KOPT-K1 (cell line): Measurements from ENCODE around the gene SLC37A2.

Source experiments
- H3K27ac ChIP-seq: fragments of 200-600 bp; sonication (generic); 2 replicates; pipeline ENCODE4 v1.5.1; 2016; ENCODE audit warnings: antibody characterized with exemption, mild to moderate bottlenecking, low read depth, low read length; ENCODE audit not compliant: poor library complexity, severe bottlenecking
- H3K36me3 ChIP-seq: fragments of 200-600 bp; sonication (generic); 2 replicates; pipeline ENCODE4 v1.5.1; 2017; ENCODE audit warnings: antibody characterized with exemption, mild to moderate bottlenecking, low read length, moderate library complexity; ENCODE audit not compliant: insufficient read depth
- H3K9me3 ChIP-seq: fragments of 200-600 bp; sonication (generic); 2 replicates; pipeline ENCODE4 v1.5.1; 2017; ENCODE audit warnings: antibody characterized with exemption, low read length, mild to moderate bottlenecking; ENCODE audit not compliant: insufficient read depth, poor library complexity, severe bottlenecking

The SLC37A2 gene

DNA sequence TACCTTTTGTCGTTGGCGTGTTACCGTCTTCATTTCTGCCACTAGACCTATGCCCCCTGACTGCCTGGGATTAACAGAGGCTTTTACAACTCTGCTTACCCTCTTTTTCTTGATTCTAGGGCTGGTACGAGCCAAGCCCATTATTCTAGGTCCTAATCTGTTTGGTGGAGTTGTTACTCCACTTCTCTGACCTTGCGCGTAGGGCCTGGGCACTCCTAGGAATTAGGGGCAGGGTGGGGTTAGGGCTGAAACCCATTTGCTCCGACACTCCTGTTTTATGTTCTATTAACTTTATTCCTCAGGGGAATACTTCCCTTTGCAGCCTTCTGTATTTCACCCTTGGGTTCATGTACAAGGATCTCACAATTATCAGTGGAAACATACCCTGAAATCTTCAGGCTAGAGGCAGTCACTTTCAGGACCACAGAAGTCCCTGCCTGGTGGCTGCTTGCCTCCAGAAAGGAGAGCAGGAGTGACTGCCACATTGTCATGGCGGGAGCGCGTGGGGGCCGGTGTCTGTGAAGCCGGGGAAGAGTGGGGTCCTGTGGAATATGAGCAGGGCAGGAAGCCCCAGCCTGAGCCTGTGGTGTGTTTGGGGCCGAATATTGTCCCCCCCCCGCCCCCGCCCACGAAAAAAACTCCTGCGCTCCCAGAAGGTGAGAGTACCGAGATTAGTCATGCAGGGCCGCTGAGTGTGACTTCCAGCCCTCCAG, 731 bp upstream of the SLC37A2 start:
- H3K27ac ChIP-seq = no peak overlapping the region

DNA sequence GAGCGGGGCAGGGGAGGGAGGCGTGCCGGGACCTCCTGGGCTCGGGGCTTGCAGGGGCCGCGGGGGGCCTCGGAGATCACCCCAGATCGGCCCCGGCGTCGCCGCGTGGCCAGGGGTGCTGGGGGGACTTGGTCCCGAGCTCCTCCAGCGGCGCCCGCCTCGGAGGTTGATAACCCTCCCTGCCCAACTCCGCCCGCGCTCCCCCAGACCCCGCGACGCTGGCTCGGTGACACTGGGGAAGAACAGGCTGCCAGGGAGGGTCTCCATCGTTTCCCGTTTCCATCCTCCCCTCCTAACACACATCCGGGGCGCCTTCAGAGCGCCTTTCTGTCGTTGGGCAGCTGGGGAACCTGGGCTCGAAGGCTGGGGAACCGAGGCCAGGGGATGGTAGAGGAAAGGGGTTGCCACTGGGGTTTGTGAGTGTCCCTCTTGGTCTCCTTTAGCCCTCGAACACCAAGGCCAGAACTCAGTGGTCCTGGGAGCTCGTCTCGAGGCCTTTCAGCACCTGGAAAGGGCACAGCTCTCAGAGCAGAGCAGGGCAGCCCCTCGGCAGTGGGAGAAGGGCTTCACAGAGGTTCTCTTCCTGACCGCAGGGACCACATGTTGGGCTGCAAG, 431 bp downstream of the SLC37A2 start:
- Histone ChIP-seq H3K9me3 (no peaks in the 10 kb centered on the region), H3K27ac (no peak overlapping the region), H3K36me3 (no peaks in the 10 kb centered on the region)

More for the DNA sequence above, 731 bp upstream of the SLC37A2 start:
- Histone ChIP-seq H3K36me3 (no peaks in the 10 kb centered on the region), H3K9me3 (no peaks in the 10 kb centered on the region)

DNA sequence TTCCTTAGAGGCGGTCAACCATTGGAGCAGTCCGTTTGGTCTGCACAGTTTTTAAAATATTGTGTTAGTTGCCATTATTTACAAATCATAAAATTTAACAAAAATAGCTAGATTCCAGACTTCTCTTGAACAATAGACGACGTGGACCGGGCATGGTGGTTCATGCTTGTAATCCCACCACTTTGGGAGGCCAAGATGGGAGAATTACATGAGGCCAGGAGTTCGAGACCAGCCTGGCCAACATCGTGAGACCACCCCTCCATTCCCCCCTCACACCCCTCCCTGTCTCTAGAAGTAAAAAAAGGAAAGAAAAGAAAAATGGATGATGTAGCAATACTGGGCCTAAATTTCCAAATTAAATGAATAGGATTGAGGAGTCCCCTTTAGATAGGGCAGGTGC, 965 bp downstream of the SLC37A2 start:
- Histone ChIP-seq H3K27ac (no peak overlapping the region), H3K9me3 (no peaks in the 10 kb centered on the region), H3K36me3 (no peaks in the 10 kb centered on the region)

DNA sequence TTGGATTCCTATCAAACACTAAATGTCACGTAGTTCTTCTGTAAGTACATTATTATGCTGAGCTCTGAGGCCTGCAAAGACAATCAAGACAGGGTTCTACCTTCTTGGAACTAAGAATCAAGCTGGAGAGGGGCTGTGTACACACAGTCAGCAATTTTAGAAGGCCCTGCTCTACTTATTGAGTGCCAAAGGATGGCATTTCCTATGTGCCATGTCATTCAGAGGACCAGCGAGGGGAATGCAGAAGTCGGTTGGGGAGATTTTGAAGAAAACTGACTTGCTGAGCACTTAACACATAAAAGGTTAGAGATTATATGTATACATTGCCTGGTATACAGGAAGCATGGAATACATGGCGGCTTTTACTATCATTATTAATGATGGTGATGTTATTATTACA, 5.3 kb downstream of the SLC37A2 start:
- Histone ChIP-seq H3K27ac (no peak overlapping the region), H3K9me3 (no peaks in the 10 kb centered on the region)

DNA sequence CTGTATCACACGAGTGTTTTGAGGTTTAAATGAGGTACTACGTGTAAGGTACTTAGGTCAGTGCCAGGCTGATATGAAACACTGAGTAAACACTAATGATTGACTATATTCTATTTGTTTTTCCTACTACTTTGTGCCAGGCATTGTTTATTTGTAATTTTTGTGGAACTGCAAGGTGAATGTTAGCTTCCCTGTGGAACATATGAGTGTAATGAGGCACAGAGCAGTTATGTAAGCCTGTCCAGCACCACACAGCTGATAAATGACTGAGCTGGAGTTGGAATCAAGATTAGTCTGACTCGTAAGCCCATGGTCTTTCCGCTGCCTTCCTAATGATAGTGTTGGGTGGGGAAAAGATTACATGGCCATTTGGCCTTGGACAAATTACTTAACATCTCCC, 5.9 kb downstream of the SLC37A2 start:
- Histone ChIP-seq H3K9me3 (no peaks in the 10 kb centered on the region), H3K27ac (no peak overlapping the region), H3K36me3 (no peaks in the 10 kb centered on the region)

More for the DNA sequence above, 5.3 kb downstream of the SLC37A2 start:
- H3K36me3 ChIP-seq = no peaks in the 10 kb centered on the region

DNA sequence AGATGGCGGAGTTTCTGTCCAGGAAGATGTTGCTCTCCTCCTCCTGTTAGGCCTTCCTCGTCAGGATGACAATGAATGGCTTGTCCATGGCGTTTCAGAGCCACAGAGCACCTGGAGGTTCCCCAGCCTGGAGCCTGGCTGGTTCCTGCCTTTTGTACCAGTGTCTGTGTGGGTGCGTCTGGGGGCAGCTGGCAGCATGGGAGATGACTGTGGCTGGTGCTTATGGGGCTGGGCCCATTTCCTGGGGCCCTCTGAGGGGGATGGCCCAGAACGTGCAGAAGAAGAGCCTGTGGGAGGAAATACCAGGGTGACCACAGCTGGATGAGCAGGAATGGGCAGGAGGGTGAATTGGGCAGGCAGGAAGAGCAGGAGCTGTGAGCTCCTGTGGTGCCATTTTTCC, 6.7 kb downstream of the SLC37A2 start:
- no peaks in the 10 kb centered on the region for H3K36me3 ChIP-seq
- no peaks in the 10 kb centered on the region for H3K9me3 ChIP-seq
- H3K27ac ChIP-seq = no peak overlapping the region

DNA sequence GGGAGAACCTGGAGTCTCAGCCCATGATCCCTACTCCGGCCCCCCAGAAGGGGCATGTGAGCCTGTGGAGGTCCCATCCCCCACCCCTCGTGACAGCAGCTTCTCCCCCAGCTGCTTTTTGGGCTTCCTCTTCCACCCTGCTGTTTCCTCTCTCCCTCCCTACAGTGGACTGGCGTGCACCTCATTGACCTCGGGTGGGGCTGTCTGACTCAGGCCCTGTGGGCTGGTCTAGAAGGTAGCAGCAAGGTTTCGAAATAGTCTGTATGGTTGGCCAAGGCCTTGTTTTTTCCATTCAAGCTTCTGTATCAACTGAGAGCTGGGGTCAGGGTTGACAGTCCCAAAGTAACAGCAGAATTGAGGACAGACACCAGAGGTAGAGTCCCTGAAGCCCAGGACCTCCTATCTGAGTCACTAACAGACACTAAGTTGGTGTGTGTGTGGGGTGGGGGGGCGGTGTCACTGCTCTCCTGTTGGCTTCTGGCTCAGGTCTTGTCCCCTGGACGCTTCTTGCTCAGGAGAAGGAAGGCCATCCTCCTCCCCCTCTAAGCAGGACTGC, 7.7 kb downstream of the SLC37A2 start:
- no peak overlapping the region for H3K27ac ChIP-seq
- no peaks in the 10 kb centered on the region for H3K9me3 ChIP-seq
- H3K36me3 ChIP-seq = no peaks in the 10 kb centered on the region

DNA sequence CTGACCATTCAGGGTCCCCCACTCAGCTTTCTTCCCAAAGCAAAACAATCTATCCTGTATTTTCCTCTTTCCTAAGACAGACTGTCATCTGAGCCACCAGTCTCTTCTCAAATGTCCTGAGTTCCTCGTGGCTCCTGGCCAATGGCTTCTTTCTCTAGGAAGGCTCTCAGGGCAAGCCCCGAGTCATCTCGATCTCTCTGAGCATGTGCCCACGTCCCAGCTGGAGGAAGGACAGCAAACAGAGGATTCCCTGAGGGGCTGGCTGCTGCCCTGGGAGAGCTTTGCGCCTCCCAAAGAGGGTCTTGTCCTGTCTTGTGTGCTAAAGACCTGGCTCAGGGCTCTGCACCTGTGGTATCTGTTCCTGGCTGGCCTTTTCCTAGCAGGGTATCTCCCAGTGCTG, 8.3 kb downstream of the SLC37A2 start:
- no peaks in the 10 kb centered on the region for H3K9me3 ChIP-seq
- no peak overlapping the region for H3K27ac ChIP-seq
- H3K36me3 ChIP-seq = no peaks in the 10 kb centered on the region

DNA sequence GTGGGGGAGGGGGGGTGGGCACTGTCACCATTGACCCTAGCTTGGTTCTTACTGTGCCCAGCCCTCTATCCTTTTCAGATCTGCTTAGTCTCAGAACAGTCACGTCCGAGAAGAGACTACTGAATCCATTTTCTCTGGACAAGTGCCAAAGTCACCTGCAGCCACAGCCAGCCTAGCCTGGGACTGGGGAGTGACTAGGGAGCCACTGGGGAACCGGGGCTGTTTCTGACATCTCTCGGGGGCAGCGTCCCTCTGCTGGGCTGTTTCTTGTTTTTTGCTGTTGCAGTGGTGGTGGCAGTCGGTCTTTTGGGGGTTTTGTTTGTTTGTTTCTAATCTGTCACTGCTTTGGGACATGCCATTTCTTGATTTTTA, 8.7 kb downstream of the SLC37A2 start:
- H3K36me3 ChIP-seq = no peaks in the 10 kb centered on the region
- no peak overlapping the region for H3K27ac ChIP-seq
- H3K9me3 ChIP-seq = no peaks in the 10 kb centered on the region

DNA sequence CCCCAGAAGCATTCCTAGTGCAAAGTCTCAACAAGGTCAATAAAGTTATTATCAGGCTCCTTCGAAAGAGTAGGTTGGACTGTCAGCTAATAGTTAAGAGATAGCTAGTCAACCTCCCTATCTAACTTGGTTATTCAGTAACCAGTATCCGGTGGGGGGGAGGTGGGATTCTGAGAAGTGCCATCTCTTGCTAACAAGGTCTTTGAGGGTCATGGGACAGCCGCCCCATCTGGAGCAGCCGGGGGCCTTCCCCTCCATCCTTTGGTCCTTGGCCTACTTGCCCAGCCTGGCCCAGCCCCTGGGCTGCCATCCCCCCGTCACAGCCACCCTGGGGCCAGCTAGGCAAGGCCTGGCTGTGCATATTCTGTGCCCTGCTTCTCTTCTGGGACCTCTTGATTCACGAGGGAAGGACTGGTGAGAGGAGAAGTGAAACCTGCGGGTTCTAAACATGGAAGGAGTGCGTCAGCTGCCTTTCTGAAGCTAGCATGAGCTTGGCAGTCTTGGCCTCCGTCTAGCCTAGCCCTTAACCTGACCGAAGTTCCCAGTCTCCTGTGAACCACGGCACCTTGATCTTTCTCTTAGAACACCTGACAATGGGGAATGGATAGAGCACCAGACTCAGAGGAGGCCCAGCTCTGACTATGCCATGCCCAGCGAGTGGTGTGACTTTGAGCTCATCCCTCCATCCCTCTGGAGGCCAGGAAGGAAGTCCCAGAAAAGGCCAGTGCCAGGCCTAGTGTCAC, 9.3 kb downstream of the SLC37A2 start:
- H3K27ac ChIP-seq = no peak overlapping the region
- H3K36me3 ChIP-seq = no peaks in the 10 kb centered on the region
- no peaks in the 10 kb centered on the region for H3K9me3 ChIP-seq

DNA sequence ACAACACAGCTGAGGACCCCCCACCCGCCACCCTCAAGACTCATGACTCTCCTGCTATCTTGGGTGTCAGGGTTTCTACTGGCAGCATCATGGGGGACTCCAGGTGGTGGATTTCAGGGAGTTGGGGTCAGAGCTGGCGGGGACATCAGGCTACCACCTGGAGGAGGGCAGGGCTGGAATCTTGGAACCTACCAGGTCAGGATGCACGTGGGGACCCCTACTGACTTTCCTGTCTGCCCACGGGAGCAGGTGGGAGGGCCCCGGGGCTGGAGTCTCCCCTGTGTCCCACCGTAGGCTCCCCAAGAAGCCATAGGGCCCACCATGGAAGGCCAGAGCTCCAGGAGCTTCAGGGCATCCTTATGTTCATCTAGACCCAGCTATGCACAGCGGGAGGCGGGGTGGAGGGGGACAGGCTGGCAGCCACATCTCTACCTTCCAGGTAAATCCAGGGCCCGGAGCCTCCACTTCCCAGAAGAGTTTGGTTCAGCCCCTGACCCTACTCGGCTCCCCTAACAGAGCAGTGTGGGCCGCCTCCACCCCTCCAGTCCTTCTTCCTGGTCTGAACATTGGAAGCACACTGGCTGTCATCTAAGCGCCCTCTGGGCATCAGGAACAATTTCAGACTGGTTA, 10.0 kb downstream of the SLC37A2 start:
- Histone ChIP-seq H3K9me3 (no peaks in the 10 kb centered on the region), H3K36me3 (no peaks in the 10 kb centered on the region), H3K27ac (no peak overlapping the region)

DNA sequence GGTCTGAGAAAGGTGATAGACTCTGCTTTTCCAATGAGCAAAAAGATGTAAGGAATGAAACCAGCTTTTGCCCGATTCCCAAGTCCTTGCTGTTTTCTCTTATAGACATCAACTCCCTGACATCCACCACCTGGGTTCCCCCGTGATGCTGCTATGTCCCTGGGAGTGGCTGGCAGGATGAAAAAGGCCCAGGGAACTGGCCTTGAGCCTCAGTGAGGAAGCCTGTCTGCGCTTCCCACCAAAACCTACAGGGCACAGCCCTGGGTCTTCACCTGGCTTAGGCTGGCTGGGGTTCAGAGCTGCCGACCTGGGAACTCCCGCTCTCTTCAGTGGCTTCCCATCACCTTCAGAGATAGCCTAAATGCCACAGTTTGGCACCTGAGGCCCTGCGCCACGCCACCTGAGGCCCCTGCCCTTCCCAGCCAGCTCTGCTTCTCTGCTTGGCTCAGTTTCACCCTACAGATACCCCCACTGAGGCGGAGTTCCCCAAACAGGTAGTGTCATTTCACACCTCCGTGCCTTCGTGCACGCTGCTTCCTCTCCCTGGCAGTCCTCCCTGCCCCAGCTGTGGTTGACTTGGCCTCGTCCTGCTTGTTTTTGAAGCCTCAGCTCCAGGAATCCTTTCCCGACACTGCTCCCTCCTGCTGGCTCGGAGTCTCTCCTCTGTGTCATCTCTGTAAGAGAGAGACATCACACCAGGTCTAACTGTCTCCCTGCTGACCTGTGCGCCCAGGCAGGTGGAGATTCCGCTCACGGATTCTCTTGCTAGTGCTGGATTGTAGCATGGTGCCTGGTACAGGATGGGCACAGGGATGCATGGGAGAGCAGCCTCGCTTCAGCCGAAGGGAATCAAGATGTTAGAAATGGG, 10.7 kb downstream of the SLC37A2 start:
- H3K27ac ChIP-seq = no peak overlapping the region
- H3K9me3 ChIP-seq = no peaks in the 10 kb centered on the region
- H3K36me3 ChIP-seq = no peaks in the 10 kb centered on the region

DNA sequence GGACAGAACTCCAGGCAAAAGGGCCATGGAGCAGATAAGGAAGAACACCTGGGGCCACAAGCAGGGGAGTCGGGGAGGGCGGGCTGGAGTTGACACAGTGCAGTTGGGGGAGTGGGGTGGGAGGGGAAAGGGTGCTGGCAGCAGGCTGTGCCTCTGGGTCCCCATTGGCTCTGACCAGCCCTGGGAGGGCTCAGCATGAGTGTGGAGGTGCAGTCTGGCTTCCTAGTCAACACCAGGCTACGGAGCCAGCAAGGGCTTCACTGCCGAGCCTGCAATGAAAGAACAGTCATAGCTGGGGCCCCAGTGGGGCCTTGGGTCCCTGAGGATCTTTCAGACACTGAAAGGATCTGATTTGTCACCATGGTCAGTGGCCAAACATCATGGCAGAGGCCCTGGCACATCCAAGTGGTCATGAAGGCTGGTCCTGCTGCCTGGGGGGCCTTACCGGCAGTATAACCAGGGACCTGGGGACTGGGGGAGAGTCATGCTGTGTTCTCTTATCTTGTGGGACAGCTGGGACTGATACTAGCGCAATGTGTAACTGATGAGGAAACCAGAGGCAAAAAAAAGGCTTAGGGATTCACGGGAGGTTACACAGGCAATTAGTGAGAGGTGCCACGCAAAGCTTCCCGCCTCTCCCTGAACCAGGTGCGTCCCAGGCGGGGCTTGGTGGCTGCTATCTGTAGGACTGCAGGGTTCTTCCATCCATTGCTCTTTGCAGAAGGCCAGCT, 11.6 kb downstream of the SLC37A2 start:
- no peaks in the 10 kb centered on the region for H3K9me3 ChIP-seq
- H3K36me3 ChIP-seq = no peaks in the 10 kb centered on the region
- no peak overlapping the region for H3K27ac ChIP-seq

DNA sequence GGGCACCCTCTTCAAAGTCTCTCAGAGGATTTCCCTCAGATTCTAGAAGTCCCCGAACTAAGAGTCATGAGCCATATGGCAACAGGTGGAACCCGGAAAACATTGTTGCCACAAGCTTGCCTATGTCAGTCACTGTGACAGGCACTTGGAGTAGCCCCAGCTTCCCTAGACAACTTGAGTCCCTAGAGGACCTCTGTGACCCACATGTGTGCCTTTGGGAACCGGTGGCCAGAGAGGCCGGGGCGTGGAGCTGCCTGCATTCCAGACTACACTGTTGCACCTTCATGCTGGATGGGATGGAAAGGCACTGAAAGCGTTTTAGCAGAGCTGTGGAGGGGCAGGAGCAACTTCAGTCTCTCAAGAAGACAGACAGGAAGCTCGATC, 12.1 kb downstream of the SLC37A2 start:
- Histone ChIP-seq H3K36me3 (no peaks in the 10 kb centered on the region), H3K27ac (no peak overlapping the region)

More for the DNA sequence above, 12.1 kb downstream of the SLC37A2 start:
- H3K9me3 ChIP-seq = no peaks in the 10 kb centered on the region
